HCT116 (cell line): ENCODE measurements around the gene BCKDK. TPM values are rescaled to one million over a fixed set of nuclear protein-coding genes. Genes with fewer than 3 reads are reported as not detected.

Experiments
- ATAC-seq: fragments of 200-7000 bp; cut with Tn5 transposase; 2 replicates; pipeline ENCODE4 v1.9.1; 2020; ENCODE audit warnings: mild to moderate bottlenecking, moderate library complexity
- BruUV-seq: library from RNA; stranded (reverse); fragments of 400-500 nt; replicated peaks from 2 replicates; lab custom pipeline; 2021; lab: Mats Ljungman, UMichigan
- CTCF ChIA-PET: fragments of 300-600 bp; sonication (Branson Sonifier 250); formaldehyde crosslinking; loops from one replicate; lab custom pipeline; 2021; ENCODE audit warnings: antibody characterized with exemption; lab: Charles Lee
- POLR2A ChIA-PET: fragments of 300-600, 350-600 bp; sonication (Branson Sonifier 250); formaldehyde crosslinking; loops from one replicate; lab custom pipeline; 2021; ENCODE audit warnings: antibody characterized with exemption; lab: Charles Lee
- RAD21 ChIA-PET, 2 experiments: fragments of 300-600 bp; sonication (Branson Sonifier 250); formaldehyde crosslinking; loops; one replicate each; lab custom pipeline; 2023; ENCODE audit warnings: low total read pairs in 2 of 2; ENCODE audit not compliant: uncharacterized antibody in 2 of 2, unreplicated experiment in 2 of 2, low non-redundant PET in 1 of 2; lab: Charles Lee
- DNase-seq: peaks from one replicate; pipeline ENCODE4 v3.0.0-alpha.2; 2010; ENCODE audit warnings: low read depth, low spot score
- H2AFZ ChIP-seq: fragments of 200-600 bp; shearing (Covaris generic), sonication (generic); 2 replicates; pipeline ENCODE4 v1.6.1; 2017; ENCODE audit warnings: low read depth, mixed run types, mixed read lengths, antibody characterized with exemption, low read length; ENCODE audit not compliant: poor library complexity, severe bottlenecking
- H3K27ac ChIP-seq: 2 replicates; pipeline ENCODE4 v1.5.1; 2012; ENCODE audit warnings: low read depth, low read length
- H3K27me3 ChIP-seq: fragments of 200-600 bp; sonication (generic); 2 replicates; pipeline ENCODE4 v1.6.1; 2016; ENCODE audit warnings: mixed run types, low read length, mixed read lengths; ENCODE audit not compliant: insufficient read depth
- H3K36me3 ChIP-seq, 2 experiments: fragments of 200-500 bp in 1 of 2; fragments of 200-600 bp in 1 of 2; sonication (Bioruptor generic) in 1 of 2; sonication (generic) in 1 of 2; 2 replicates each; pipeline versions ENCODE4 v1.5.1 to v1.6.1; 2014 to 2016; ENCODE audit warnings: low read length in 2 of 2, inconsistent platforms in 1 of 2, mixed read lengths in 1 of 2, mixed run types in 1 of 2; ENCODE audit not compliant: insufficient read depth in 2 of 2, control insufficient read depth in 1 of 2
- H3K4me1 ChIP-seq, 2 experiments: fragments of 200-600 bp in 1 of 2; sonication (generic) in 1 of 2; 2 replicates each; pipeline versions ENCODE4 v1.5.1 to v1.6.1; 2012 to 2017; ENCODE audit warnings: low read length in 2 of 2, inconsistent platforms in 1 of 2, mild to moderate bottlenecking in 1 of 2, mixed read lengths in 1 of 2, mixed run types in 1 of 2, moderate library complexity in 1 of 2; ENCODE audit not compliant: insufficient read depth in 2 of 2, control insufficient read depth in 1 of 2
- H3K4me2 ChIP-seq: fragments of 200-600 bp; sonication (generic); 2 replicates; pipeline ENCODE4 v1.6.1; 2017; ENCODE audit warnings: mixed run types, low read length, mixed read lengths
- H3K4me3 ChIP-seq, 2 experiments: fragments of 200-600 bp in 1 of 2; sonication (generic) in 1 of 2; replicated peaks in 1 of 2; 2 replicates each; pipeline ENCODE4 v1.5.1; 2011 to 2016; ENCODE audit warnings: low read length in 2 of 2, control low read depth in 1 of 2, low read depth in 1 of 2, mild to moderate bottlenecking in 1 of 2, mixed read lengths in 1 of 2, mixed run types in 1 of 2
- H3K79me2 ChIP-seq: fragments of 200-600 bp; sonication (generic); 2 replicates; pipeline ENCODE4 v1.6.1; 2017; ENCODE audit warnings: mild to moderate bottlenecking, mixed run types, low read length, moderate library complexity, mixed read lengths; ENCODE audit not compliant: insufficient read depth
- H3K9ac ChIP-seq: fragments of 200-600 bp; sonication (generic); 2 replicates; pipeline ENCODE4 v1.6.1; 2016; ENCODE audit warnings: low read length, mixed read lengths
- H3K9me2 ChIP-seq: fragments of 200-600 bp; sonication (generic), shearing (Covaris generic); 2 replicates; pipeline ENCODE4 v1.6.1; 2017; ENCODE audit warnings: mixed run types, mild to moderate bottlenecking, moderate library complexity; ENCODE audit not compliant: insufficient read depth
- H3K9me3 ChIP-seq, 2 experiments: fragments of 200-500 bp in 1 of 2; fragments of 200-600 bp in 1 of 2; sonication (Bioruptor generic) in 1 of 2; sonication (generic) in 1 of 2; 2 replicates each; pipeline ENCODE4 v1.6.1; 2014 to 2017; ENCODE audit warnings: low read length in 2 of 2, mixed read lengths in 2 of 2, inconsistent platforms in 1 of 2, low read depth in 1 of 2, mild to moderate bottlenecking in 1 of 2, mixed run types in 1 of 2, moderate library complexity in 1 of 2; ENCODE audit not compliant: control insufficient read depth in 1 of 2, insufficient read depth in 1 of 2
- H4K20me1 ChIP-seq: fragments of 200-600 bp; sonication (generic), shearing (Covaris generic); 2 replicates; pipeline ENCODE4 v1.6.1; 2017; ENCODE audit warnings: mixed run types, mild to moderate bottlenecking, moderate library complexity; ENCODE audit not compliant: insufficient read depth
- ATF3 ChIP-seq: IDR thresholded peaks from 2 replicates; pipeline ENCODE4 v1.6.1; 2012
- CTCF ChIP-seq, 3 experiments: fragments of 200-600 bp in 1 of 3; sonication (generic) in 1 of 3; IDR thresholded peaks in 2 of 3; conservative IDR thresholded peaks in 1 of 3; 2 replicates each; pipeline ENCODE4 v1.5.1; 2012 to 2017; ENCODE audit warnings: low read depth in 2 of 3, low read length in 2 of 3, antibody characterized with exemption in 1 of 3, borderline replicate concordance in 1 of 3, control low read depth in 1 of 3, mild to moderate bottlenecking in 1 of 3, mixed read lengths in 1 of 3, mixed run types in 1 of 3, moderate library complexity in 1 of 3; ENCODE audit not compliant: insufficient read depth in 1 of 3
- ELF1 ChIP-seq: IDR thresholded peaks from 2 replicates; pipeline ENCODE4 v1.6.1; 2012; ENCODE audit warnings: low read depth, borderline replicate concordance
- EZH2phosphoT487 ChIP-seq: fragments of 200-600 bp; IDR thresholded peaks from 2 replicates; pipeline ENCODE4 v1.6.1; 2018; ENCODE audit warnings: antibody characterized with exemption, borderline replicate concordance
- RAD21 ChIP-seq: IDR thresholded peaks from 2 replicates; pipeline ENCODE4 v1.6.1; 2012; ENCODE audit warnings: low read depth, mild to moderate bottlenecking
- SP1 ChIP-seq: IDR thresholded peaks from 2 replicates; pipeline ENCODE4 v1.6.1; 2012; ENCODE audit warnings: low read depth
- SRF ChIP-seq: IDR thresholded peaks from 2 replicates; pipeline ENCODE4 v1.6.1; 2012; ENCODE audit warnings: low read depth
- TCF7L2 ChIP-seq: IDR thresholded peaks from 2 replicates; pipeline ENCODE4 v1.7.0; 2011; ENCODE audit warnings: borderline replicate concordance, inconsistent platforms; ENCODE audit not compliant: insufficient read depth, insufficient read length; ENCODE audit errors: extremely low read depth
- ZBTB33 ChIP-seq: IDR thresholded peaks from 2 replicates; pipeline ENCODE4 v1.6.1; 2011; ENCODE audit warnings: mild to moderate bottlenecking, low read length, moderate library complexity; ENCODE audit not compliant: insufficient replicate concordance; ENCODE audit errors: extremely low read depth
- ZFX ChIP-seq: fragments of 450-650 bp; IDR thresholded peaks from 2 replicates; pipeline ENCODE4 v1.6.1; 2017
- intact Hi-C: fragments of 100-400 bp; cut with micrococcal nuclease; formaldehyde crosslinking; loops from 2 replicates; pipeline ENCODE4 v1.10.0; 2022
- total RNA-seq: library from RNA; stranded (reverse); gene quantifications from one replicate; pipeline ENCODE4 v1.2.1, GENCODE V29; 2021; ENCODE audit not compliant: unreplicated experiment

Gene BCKDK
- total RNA-seq, 1 experiment from 2014 or later: 60.7 TPM

GRCh38 chr16:31088459-31089183 is 19.6 kb upstream of the BCKDK start, which contains the start of gene PRSS53:
Gene PRSS53 (minus strand): TSS chr16:31088943. CDS start chr16:31088809, 134 bp downstream.
- TF ChIP-seq EZH2phosphoT487 (no peak), RAD21 (no peak), SRF (no peak), TCF7L2 (no peak), SP1 (no peak), ZFX (no peak), CTCF (IDR thresholded peaks at IDR 0.05 in 2 of 3, conservative IDR thresholded peaks at IDR 0.05 in 1 of 3; ENCODE audit: borderline replicate concordance in 1 of 3, insufficient read depth in 1 of 3, low read depth in 2 of 3, low read length in 2 of 3) (no peak), ZBTB33 (no peak), ATF3 (no peak), ELF1 (no peak)
- TF ChIP-seq, all 23 proteins: peak for 0
- H2AFZ ChIP-seq: no peak within 1 kb of the TSS
- H3K9ac ChIP-seq: no peak within 1 kb of the TSS
- no TSS peak for BruUV-seq
- H3K79me2 ChIP-seq: peaks cover 28% of the 10 kb centered on the region
- H3K4me1 ChIP-seq: peaks cover 5 to 12% of the 10 kb centered on the region in 2 experiments; a peak in 3 of 4 replicates
- CTCF ChIA-PET: no interaction called here
- H3K9me3 ChIP-seq: no peaks in the 10 kb centered on the region
- no peaks in the 10 kb centered on the region for H3K9me2 ChIP-seq
- intact Hi-C loops: no loop called here
- peaks cover 0 to 9% of the 10 kb centered on the region in 2 experiments; a peak in 3 of 4 replicates for H3K36me3 ChIP-seq
- DNase-seq (no peak), ATAC-seq (no peak)
- H3K4me3 ChIP-seq: no peak within 1 kb of the TSS
- no peak within 1 kb of the TSS for H3K27ac ChIP-seq
- no peak within 1 kb of the TSS for H3K4me2 ChIP-seq
- no peaks in the 10 kb centered on the region for H3K27me3 ChIP-seq
- POLR2A ChIA-PET: no interaction called here
- RAD21 ChIA-PET: no interaction called here
- no peaks in the 10 kb centered on the region for H4K20me1 ChIP-seq
